Gastroesophageal sphincter (tissue), 3 donors: ENCODE measurements around the gene TMEM232.

ENCODE experiments used
- EP300 ChIP-seq: sonication (generic); formaldehyde crosslinking; IDR thresholded peaks from one replicate; pipeline ENCODE4 v1.6.1; 2017; ENCODE audit warnings: antibody characterized with exemption, mild to moderate bottlenecking
- POLR2A ChIP-seq, 2 donors: fragments of 450-650 bp; IDR thresholded peaks; one replicate each; pipeline ENCODE4 v1.6.1; 2017; ENCODE audit warnings: antibody characterized with exemption in 2 of 2, mild to moderate bottlenecking in 2 of 2, moderate library complexity in 1 of 2
- POLR2AphosphoS5 ChIP-seq: sonication (generic); formaldehyde crosslinking; IDR thresholded peaks from one replicate; pipeline ENCODE4 v1.6.1; 2017; ENCODE audit warnings: antibody characterized with exemption
- TF ChIP-seq, protein P1 (sequence below), 4 experiments: fragments of 200-600 bp in 2 of 4; fragments of 450-650 bp in 2 of 4; sonication (generic) in 1 of 4; IDR thresholded peaks; one replicate each; pipeline ENCODE4 v1.5.1; 2017 to 2019; ENCODE audit warnings: antibody characterized with exemption in 4 of 4, mild to moderate bottlenecking in 2 of 4, moderate library complexity in 2 of 4

- TF ChIP-seq, protein P1, sequence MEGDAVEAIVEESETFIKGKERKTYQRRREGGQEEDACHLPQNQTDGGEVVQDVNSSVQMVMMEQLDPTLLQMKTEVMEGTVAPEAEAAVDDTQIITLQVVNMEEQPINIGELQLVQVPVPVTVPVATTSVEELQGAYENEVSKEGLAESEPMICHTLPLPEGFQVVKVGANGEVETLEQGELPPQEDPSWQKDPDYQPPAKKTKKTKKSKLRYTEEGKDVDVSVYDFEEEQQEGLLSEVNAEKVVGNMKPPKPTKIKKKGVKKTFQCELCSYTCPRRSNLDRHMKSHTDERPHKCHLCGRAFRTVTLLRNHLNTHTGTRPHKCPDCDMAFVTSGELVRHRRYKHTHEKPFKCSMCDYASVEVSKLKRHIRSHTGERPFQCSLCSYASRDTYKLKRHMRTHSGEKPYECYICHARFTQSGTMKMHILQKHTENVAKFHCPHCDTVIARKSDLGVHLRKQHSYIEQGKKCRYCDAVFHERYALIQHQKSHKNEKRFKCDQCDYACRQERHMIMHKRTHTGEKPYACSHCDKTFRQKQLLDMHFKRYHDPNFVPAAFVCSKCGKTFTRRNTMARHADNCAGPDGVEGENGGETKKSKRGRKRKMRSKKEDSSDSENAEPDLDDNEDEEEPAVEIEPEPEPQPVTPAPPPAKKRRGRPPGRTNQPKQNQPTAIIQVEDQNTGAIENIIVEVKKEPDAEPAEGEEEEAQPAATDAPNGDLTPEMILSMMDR (IDR thresholded peaks at IDR 0.05), result no peak
- no peak for TF ChIP-seq POLR2A (IDR thresholded peaks at IDR 0.05)
- no peak for TF ChIP-seq POLR2AphosphoS5
- no peak for TF ChIP-seq EP300
Observed at GRCh38 chr5:110735556-110735955, 9.1 kb upstream of the TMEM232 start.
